Esophagus mucosa (tissue), 1 donor: ENCODE measurements around the gene MEIS2. TPM values are rescaled to one million over a fixed set of nuclear protein-coding genes. Genes with fewer than 3 reads are reported as not detected.

Source experiments
- ATAC-seq: fragments of 200-7000 bp; cut with Tn5 transposase; one replicate; pipeline ENCODE4 v1.9.1; 2020
- total RNA-seq: library from RNA; stranded (reverse); gene quantifications from one replicate; pipeline ENCODE4 v1.2.4, GENCODE V29; 2023
- donor health status: DM: yes; HTN: yes; CAD: no.

The MEIS2 gene
- total RNA-seq = 10.3 TPM

DNA sequence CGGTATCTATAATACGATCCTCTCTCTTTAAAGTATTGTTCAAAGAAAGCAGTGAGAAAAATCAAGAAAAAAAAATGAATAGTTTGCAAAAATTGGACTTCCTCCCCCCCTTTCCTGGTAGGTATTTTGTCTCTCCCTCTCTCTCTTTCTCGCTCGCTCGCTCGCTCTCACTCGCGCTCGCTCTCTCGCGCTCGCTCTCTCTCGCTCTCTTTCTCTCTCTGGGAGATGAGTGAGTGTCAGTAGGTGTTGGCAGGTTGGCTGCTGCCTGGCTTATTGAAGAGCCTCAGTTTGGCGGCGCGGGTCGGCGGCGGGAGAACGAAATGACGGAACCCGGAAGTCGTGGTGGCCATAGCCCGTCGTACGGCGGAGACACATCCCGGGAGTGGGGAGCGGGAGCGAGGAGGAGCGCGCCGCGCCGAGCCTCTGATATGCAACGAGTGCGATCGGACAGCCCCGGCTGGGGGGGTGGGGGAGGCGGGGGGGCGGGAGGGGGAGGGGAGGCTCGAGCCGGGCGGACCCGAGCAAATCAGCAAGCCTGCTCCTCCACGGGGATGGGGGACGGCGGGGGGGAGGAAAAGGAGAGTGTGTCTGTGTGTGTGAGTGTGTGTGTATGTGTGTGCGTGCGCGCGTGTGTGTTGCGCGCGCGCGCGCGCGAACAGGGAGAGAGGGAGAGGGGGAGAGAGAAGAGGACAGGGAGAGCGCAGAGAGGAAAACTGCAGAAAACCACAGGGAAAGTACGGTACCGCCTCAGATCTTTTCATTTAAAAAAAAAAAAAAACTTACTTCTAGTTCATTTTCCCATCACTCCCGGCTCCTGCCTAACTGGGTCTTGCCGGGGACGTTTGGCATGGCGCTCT, at the start of gene MEIS2:
Gene MEIS2, minus strand, starts transcription at position 441 of the 857 bp plus-strand sequence. CDS start 1,083 bp downstream, outside the sequence.
- ATAC-seq = peak; percentile 79

DNA sequence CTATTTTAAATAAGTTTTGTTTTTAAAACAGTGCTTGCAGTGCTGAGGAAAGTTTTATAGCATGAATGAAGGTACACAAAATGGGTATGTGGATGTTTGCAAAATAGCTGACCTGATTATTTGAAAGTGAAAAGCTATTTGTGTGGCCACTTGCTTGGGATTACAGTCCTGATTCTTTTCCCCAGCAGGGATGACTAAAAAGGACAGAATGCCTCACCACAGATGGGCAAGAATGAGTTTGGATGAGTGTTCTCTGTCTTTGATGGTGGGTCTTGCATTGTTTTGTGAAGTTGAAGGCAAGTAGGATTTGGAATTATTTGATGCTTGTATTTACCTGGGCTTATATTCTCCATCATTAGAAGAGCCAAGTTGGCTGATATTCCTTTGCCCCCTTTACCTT, 48.8 kb upstream of the MEIS2 start:
- no peak for ATAC-seq

- no peak for ATAC-seq
Measured at GRCh38 chr15:37148714-37149113, 48.4 kb upstream of the MEIS2 start.

- ATAC-seq = no peak
Measured at GRCh38 chr15:37143351-37143750, 43.0 kb upstream of the MEIS2 start.

DNA sequence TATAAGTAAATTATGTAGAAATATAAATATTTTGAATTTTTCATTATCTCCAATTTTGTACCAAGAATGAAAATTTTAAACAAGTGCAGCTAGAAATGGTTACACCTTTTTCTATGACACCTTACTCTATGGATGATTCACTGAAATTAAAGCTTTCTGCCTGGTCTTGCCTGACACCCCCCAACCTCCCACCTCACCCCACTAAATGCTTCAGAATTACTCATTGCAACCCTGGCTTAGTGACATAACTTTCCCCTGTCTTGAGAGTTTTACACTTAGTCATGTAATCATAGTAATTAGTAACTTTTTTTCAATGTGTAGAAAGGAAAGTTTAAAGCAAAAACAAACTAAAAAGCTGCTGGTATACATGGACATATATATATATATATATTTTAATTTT, 42.0 kb upstream of the MEIS2 start:
- no peak for ATAC-seq

- no peak for ATAC-seq
Measured at GRCh38 chr15:37140531-37141058, 40.2 kb upstream of the MEIS2 start.

DNA sequence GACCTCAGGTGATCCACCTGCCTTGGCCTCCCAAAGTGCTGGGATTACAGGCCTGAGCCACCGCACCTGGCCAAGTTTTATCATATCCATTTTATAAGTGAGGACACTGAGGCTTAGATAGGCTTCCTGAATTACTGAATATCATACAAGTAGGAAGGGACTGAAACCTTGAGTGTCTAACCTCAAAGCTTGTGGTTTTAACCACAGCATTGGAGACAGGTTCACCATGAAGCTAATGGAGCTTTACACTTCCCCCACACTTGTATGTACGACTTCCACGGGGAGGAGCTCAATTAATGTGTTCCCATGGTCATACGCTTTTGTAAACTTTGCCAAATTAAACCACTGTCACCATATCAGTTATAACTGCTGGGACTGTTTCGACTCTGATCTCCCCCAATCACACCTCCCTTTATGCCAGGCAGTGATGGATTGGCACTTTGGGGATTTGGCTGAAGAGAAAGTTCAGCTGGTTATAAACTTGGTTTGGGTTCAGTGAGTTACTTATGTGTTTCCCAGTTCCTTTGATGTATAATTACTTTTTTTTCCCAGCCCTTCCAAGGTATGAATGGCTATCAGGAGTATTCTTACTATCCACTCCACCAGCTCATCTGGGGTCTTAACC, 38.4 kb upstream of the MEIS2 start:
- no peak for ATAC-seq

- ATAC-seq = no peak
Measured at GRCh38 chr15:37137221-37137620, 36.9 kb upstream of the MEIS2 start.

DNA sequence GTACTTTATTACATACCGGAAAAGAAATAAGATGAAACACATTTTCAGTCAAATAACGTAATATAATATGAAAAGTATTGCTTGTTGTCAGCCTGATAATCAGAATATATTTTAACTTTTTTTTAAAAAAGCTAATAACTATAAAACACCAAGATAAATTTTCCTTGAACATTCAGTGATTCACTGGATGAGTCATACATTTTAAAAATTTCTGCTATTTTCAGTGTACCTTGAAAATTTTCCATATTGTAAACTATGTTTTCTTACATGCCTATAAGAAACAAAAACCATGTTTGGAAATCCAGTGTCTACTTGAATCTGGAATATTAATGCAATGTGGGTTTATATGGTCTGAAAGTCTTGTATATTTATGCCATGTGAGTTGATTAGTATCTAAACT, 36.3 kb upstream of the MEIS2 start:
- no peak for ATAC-seq

- no peak for ATAC-seq
Measured at GRCh38 chr15:37135225-37135624, 34.9 kb upstream of the MEIS2 start.

DNA sequence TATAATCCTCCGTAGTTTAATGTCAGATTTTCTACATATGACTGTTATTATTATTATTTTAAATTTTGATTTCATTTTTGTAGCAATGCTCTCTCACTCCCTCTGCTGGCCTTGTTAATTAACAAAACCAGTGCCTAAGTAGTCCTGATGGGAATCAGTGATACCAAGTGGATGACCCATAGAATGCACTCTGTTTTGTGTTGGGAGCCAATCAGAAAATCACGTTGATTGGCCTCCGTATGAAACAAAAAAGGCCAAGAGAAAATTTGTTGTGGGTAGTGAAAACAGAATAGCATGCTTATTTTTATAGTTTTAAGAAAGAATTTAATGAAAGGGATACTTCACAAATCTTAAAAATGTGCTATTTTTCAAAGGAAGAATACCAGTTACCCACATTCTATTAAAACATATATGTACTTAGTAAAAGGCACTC, 34.4 kb upstream of the MEIS2 start:
- ATAC-seq = peak; percentile 61

- no peak for ATAC-seq
Measured at GRCh38 chr15:37134244-37134643, 33.9 kb upstream of the MEIS2 start.

DNA sequence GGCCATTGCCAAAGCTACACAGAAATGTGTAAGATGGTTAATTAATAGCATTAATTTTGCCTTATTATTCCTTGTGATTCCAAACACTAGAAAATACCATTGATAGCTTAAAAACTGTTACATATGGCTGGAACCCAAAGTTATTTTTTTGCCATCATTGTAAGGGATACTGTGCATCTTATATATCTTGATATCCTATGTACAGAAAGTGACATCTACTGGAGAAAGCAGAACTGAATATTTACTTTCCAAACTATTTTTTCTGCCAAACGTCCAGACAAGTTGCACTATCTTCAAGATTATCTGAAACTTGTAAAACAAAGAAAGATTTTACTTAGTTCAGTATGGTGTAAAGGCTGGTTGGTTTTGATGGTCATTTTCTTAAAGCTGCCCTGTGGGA, 33.3 kb upstream of the MEIS2 start:
- ATAC-seq = no peak

GRCh38 chr15:37132826-37133417, 32.6 kb upstream of the MEIS2 start:
- no peak for ATAC-seq

DNA sequence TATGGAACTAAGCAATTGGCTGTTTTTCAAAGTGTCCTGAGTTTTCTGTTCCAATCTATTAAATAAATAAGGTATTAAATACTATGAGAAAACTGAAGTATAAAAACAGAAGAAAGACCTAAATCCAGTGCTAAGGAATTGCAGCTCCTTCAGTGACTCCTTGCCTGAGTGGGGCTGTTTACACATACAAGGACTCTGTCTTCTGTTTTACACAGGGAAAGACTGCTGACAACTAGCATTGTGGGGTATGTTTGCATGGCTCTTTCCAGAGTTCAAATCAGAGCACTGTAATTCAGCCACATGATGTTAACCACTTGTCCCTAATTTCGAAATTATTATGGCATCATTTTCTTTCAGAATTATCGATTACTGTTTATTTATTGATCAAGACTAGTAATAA, 31.3 kb upstream of the MEIS2 start:
- ATAC-seq = no peak

DNA sequence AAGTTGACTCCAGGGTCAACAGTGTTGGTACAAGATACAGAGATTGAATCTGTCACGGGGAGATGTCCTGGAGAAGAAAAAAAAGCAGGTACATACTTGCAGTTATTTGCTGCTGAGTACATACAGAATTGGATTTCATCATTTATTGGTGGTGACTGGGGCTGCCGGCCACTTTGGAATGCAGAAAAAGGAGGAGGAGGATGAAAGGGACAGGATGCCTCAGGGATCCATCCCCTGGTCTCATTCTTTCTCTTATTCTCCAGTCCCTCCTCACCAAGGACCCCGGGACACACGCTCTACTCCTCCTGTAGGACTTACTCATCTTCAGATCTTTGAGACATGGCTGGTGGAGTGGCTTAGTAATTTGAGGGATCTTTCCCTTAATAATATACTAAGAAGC, 30.0 kb upstream of the MEIS2 start:
- no peak for ATAC-seq

DNA sequence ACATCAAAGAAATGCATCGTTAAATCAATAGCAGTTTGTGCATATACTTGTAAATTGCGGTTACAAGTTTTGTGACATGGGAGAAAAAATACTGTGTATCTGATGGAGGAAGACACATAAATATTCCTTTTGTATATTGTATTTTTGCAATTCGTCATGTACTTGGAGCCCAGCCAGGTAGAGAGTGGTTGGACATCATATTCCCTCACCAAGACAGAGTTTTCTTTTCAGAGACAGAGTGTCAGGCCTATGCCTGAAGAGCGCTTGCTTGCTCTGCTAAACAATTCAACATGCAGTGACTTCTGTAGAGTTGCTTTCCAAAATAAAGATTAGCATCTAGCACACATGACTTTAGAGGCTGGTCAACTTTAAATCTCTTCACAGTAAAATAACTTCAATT, 24.8 kb upstream of the MEIS2 start:
- no peak for ATAC-seq

DNA sequence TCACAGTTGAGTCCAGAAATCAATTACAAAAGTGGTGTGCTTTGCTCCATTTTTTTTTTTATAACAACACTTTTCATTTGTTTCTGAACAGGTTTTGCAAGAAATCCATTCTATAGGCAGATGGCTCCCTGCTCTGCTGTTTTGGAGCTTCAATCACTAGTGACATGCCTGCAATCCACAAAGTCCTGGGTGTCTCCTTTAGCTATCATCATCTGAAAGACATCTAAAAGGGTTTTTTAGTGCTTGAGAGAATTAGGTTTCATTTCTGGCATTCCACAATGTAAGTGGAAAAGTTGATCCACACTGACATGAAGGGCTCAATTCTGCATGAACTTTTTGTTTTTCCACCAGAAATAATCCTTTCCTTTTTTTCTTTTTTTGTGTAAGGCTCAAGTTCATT, 24.0 kb upstream of the MEIS2 start:
- no peak for ATAC-seq

GRCh38 chr15:37122703-37123102, 22.4 kb upstream of the MEIS2 start:
- no peak for ATAC-seq

- ATAC-seq = no peak
Measured at GRCh38 chr15:37121492-37121891, 21.1 kb upstream of the MEIS2 start.

DNA sequence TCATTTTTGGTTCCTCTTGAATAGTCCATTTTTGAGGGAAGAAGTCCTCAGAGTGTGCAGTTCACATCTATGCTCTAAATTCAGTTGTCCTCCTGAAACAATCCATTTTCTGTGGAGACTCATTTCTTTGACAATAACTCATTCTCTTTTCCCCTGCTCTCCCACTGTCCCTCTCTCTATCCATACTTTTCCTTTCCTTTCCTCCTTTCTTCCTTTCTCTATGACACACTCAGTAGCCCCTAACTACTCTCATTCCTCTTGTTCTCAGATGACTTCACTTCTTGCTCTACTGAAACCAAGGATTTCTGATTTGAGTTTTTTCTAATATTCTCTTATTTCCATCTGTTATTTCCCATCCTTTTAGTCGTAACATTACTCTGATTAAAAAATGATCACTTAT, 16.7 kb upstream of the MEIS2 start:
- ATAC-seq = no peak

DNA sequence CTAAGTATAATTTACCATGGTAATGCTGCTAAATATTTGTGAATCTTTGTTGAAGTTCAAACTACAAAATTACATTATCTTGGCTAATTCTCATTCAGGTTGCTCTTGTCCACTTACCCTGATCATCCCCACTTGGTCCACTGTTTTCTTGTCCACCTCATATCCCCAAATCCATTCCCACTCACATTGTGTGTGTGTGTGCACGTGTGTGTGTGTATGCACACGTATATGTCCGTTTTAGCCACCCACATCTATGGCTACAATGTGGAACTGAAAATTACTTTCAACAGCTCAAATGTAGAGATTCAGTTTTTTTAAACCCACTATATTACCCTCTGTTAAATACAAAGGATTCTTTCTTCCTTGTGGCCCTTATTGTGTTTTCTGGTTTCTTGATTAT, 15.2 kb upstream of the MEIS2 start:
- no peak for ATAC-seq

DNA sequence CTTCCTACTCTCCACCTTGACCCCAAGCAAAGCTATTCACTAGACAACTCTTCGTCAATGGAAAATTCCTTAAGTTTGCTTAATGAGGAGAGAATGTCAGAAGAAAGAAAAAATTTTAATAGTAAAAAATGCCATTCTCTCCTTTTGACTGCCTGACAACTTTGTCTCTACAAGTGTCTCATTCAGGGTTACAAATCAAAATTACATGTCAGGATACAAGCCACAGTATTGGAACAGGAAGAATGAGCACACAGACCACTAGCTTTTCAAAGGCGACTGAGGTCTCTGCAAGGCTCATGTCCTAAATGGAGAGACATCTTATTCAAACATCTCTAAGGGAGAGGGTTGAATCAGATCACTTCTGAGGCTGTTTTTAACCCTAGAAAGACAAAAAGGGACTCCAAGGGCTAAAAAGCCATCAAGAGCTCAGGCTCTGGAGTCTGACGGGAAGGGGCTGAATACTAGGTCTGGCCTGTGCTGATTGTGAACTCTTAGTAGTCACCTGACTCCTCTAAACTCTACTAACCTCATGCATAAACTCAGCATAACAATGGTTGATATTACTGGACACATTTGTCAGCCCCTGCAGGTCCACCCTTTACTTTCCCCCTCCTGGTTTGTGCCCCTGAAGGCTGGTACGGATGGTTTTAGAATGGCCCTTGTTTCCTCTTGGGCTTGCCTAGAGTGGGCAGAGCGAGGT, 12.8 kb upstream of the MEIS2 start:
- no peak for ATAC-seq
